Stimulated activated CD4-positive, alpha-beta T cell treated with anti-CD3 and anti-CD28 coated beads, TNF-alpha, amount 100 ng/mL, for 1 hour (primary cell): ENCODE data around the gene WIPF1.

Experiments
- DNase-seq, 3 donors: peaks; one replicate each; pipeline ENCODE4 v3.0.0-alpha.2; 2020; ENCODE audit warnings: low read depth in 3 of 3, low spot score in 1 of 3

WIPF1 gene

DNA sequence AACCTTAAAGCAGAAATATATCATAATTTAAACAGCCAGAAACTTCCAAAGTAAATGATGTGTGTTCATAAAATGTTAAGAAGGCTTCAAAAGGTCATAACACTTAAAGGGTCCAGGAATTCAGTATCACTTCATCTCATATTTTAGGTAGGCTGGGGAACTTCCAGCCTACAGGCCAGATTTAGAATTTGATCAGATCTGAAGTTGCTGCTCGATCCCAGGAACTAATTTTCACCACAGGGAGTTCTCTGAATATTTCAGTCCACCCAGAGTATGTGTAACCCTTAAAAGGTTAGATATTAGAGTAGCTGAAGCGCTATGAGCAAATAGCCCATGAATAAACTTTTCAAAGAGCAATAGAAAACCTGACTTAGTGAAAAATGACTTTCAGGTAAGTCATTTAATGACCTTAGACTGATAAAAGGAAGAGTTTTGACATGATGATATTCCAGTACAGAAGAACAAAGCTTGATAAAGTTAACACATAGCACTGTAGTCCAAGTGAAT is 1.7 kb downstream of the WIPF1 start:
- no peak for DNase-seq

- DNase-seq: no peak
These were observed 2.3 kb downstream of the WIPF1 start for GRCh38 chr2:174595116-174595809.

DNA sequence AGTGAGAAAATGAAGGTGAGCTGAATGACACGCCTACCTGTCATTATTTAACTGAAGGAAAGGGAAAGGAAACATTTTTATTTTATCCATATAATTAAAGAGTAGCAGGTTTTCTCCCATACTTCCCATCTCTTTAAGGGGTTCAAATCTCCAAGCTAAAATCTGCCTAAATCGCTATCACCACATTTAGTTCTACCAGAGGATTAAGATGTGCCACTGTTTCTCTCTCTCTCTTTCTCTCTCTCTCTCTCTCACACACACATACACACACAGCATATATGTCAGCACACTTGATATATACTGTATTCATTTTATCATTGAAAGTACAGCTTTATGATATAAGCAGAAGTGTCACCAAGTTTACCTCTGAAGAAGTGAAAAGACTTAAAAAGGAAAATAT is 3.1 kb downstream of the WIPF1 start:
- no peak for DNase-seq

GRCh38 chr2:174593574-174594203 is 3.9 kb downstream of the WIPF1 start:
- peak in 2 of 3 donors; percentile 23 to 27 for DNase-seq

DNA sequence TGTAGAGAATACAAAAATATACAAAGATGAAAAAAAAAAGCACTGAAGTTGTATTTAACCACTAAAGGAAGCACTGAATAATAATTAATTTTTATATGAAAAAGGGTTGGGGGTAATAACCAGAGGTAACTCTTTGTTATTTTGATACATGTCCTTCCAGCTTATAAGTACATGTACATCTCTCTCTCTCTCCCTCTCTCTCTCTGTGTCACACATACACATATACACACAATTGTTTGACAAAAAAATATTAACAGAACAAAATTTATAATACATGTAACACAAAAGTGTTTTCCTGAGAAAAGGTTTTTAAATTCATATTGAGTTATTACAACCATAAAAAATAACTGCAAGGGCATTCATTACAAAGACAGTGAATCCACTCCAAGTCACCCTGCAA is 4.6 kb downstream of the WIPF1 start:
- DNase-seq: no peak

GRCh38 chr2:174591740-174592139 is 5.9 kb downstream of the WIPF1 start:
- DNase-seq: no peak

- no peak for DNase-seq
These were observed 6.5 kb downstream of the WIPF1 start for GRCh38 chr2:174590928-174591648.

- DNase-seq: no peak
These were observed 7.3 kb downstream of the WIPF1 start for GRCh38 chr2:174590346-174590745.

- DNase-seq: no peak
These were observed 8.3 kb downstream of the WIPF1 start for GRCh38 chr2:174589334-174589733.

- no peak for DNase-seq
These were observed 9.1 kb downstream of the WIPF1 start for GRCh38 chr2:174588463-174588862.

- DNase-seq: no peak
These were observed 10.0 kb downstream of the WIPF1 start for GRCh38 chr2:174587579-174587978.

DNA sequence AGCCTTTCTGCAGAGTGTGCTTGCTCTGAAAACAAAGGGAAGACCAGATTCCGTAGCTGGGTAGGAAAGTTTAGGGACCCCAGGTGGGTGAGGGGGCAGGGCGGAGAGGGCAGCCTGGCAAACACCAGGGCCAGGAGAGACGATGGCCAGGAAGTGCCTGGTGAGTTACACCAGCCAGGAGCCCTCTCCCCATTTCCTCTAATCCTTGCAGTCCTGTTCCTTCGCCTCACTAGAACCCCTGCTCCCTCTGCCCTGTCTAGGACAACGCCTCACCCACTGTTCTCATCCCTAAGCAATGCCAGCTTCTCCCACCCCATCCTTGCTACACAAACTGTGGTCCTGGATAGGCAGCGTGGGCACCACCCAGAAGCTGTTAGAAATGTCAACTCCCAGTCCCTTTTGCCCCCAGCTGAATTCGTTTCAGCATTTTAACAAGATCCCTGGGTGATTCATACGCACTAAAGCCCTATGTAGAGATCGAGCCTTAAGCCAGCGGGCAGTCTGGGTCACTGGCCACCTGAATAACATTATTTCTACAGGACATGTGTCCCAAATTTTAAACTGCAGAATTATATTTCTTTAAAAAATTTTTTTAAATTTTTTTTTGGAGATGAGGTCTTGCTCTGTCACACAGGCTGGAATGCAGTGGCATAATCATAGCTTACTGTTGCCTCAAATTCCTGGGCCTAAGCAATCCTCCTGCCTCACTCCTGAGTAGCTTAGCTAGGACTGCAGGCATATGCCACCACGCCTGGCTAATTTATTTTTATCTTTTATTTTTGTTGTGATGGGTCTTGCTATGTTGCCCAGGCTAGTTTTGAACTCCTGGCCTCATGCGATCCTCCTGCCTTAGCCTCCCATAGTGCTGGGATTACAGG is 10.9 kb downstream of the WIPF1 start:
- no peak for DNase-seq

DNA sequence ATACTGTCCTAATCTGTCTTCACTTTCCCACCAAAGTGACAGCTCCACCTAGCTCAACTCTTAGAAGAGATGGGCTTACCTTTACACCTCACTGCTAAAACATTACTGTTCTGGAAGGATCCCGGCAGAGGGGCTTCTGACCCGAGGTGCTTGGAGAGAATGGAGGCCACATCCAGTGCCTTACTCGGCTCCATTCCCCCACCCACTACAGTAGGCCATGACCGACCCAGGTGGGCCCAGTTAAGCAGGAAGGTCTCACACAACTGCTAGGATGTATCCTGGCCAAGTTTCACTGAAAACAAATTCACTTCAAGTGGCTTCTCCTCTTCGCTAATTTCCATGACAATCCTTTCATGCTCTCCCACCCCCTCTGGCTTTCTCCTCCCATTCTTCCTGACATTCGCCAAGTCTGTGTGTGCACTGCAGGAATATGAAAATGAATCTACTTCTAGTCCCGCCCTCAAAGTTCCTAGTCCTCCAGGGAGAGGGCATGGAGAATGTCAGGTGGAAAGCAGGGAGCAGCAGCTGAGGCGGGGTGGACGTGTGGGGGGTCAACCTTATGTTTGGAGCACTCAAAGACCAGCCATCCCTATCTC is 11.8 kb downstream of the WIPF1 start:
- DNase-seq: no peak

- no peak for DNase-seq
These were observed 12.5 kb downstream of the WIPF1 start for GRCh38 chr2:174585146-174585545.

- no peak for DNase-seq
These were observed 16.1 kb downstream of the WIPF1 start for GRCh38 chr2:174581491-174581890.

DNA sequence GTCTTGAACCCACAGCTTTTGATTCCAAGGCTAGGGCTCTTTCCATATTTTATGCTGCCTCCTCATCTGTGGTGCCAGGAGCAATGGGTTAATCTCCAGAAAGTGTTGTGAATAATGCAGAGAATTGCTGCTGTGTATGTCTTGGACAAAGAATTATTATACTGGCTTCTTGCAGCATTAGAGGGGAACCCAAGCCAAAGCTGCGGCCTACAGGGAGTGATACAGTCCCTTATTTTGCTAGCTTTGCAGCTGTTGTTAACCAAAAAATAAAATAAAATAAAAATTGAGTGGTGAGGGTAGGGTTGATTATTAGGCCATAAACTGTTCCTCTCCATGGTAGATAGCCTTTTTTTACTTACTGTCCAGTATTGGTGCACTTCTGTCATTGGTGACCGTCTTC is 16.7 kb downstream of the WIPF1 start:
- DNase-seq: no peak

GRCh38 chr2:174577967-174578589 is 19.5 kb downstream of the WIPF1 start:
- peak; percentile 13 to 21 (median 17) for DNase-seq

DNA sequence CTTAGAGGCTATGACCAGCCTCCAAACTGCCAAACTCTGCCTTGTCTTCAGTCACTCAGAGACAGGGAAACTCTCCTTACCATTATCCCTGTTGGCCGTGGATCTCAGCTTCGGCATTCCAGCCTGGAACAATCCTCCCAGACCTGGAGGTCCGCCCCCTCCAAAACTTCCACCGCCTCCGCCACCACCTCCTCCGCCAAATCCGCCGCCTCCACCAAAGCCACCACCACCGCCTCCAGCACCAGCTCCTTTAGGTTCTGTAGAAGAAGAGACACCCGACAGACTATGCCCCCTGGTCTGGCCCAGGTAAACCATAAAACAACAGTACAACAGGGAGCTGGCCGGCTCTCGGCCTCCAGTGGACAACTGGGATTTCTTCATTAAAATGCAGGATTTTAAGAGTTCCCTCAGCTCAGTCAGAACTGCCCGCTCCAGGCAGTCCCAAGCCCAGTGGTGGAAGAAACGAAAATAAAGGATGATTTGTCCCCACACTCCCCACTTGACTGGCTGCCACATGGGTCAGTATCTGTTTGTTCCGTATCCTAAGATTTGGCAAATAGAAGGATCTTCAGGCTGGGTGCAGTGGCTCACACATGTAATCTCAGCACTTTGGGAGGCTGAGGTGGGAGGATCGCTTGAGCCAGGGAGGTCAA is 22.4 kb downstream of the WIPF1 start:
- DNase-seq: no peak

GRCh38 chr2:174574657-174575056 is 22.9 kb downstream of the WIPF1 start:
- DNase-seq: no peak

DNA sequence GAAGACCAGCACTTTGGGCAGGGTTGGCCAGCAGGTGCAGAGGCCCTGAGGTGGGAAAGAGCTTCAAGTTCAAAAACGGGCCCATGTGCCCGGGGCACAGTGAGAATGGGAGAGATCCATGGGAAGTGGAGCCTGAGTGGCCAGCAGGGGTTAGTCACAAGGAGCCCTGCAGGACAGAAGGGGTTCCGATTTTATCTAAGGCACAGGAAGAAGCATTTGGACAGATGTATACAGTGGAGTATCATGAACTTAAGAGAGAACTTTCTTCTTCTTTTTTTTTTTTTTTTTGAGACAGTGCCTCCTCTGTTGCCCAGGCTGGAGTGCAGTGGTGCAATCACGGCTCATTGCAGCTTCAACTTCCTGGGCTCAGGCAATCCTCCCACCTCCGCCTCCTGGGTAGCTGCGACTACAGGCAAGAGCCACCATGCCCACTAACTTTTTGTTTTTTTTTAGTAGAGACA is 24.0 kb downstream of the WIPF1 start:
- DNase-seq: peak in 1 of 3 donors; percentile 16
